Heart right ventricle (tissue), 16 donors: ENCODE results near the gene PKIB. TPM values are rescaled to one million over a fixed set of nuclear protein-coding genes. Genes with fewer than 3 reads are reported as not detected.

Experiments
- ATAC-seq, 8 donors: fragments of 200-7000 bp; cut with Tn5 transposase; one replicate each; pipeline ENCODE4 v1.9.1; 2020; ENCODE audit warnings: mild to moderate bottlenecking in 8 of 8, moderate library complexity in 8 of 8, moderate number of reproducible peaks in 1 of 8
- DNase-seq, 2 donors: peaks; one replicate each; pipeline ENCODE4 v3.0.0-alpha.2; 2020
- H3K27ac ChIP-seq, 10 donors: fragments of 200-600 bp; sonication (generic) in 2 of 10; one replicate each; pipeline versions ENCODE4 v1.5.0 to v1.8.0; 2020 to 2022; ENCODE audit warnings: mild to moderate bottlenecking in 3 of 10
- H3K27me3 ChIP-seq, 7 donors: fragments of 200-600 bp; one replicate each; pipeline ENCODE4 v1.8.0; 2021 to 2022; ENCODE audit warnings: mild to moderate bottlenecking in 2 of 7
- H3K36me3 ChIP-seq, 9 donors: fragments of 200-600 bp; sonication (generic) in 1 of 9; one replicate each; pipeline versions ENCODE4 v1.5.0 to v1.8.0; 2020 to 2022; ENCODE audit warnings: mild to moderate bottlenecking in 2 of 9
- H3K4me1 ChIP-seq, 9 donors: fragments of 200-600 bp; sonication (generic) in 1 of 9; one replicate each; pipeline versions ENCODE4 v1.5.0 to v1.8.0; 2020 to 2022; ENCODE audit warnings: mild to moderate bottlenecking in 4 of 9
- H3K4me3 ChIP-seq, 10 donors: fragments of 200-600 bp; sonication (generic) in 2 of 10; one replicate each; pipeline versions ENCODE4 v1.5.0 to v1.8.0; 2020 to 2022; ENCODE audit warnings: mild to moderate bottlenecking in 7 of 10, moderate library complexity in 2 of 10
- H3K9me3 ChIP-seq, 11 donors: fragments of 200-600 bp in 10 of 11; sonication (generic) in 2 of 11; one replicate each; pipeline versions ENCODE4 v1.5.0 to v1.8.0; 2013 to 2022; ENCODE audit warnings: mild to moderate bottlenecking in 2 of 11, control low read depth in 1 of 11, moderate library complexity in 1 of 11
- WGBS, 2 donors: extraction: QIAGEN DNeasy Blood & Tissue Kit; methylation state at CpG; one replicate each; pipeline ENCODE4 v1.1.7; 2013; ENCODE audit warnings: inconsistent platforms in 1 of 2; 5-methylcytosine and 5-hydroxymethylcytosine counted together
- intact Hi-C, 10 donors: fragments of 100-400 bp; cut with DNase I; formaldehyde crosslinking; loops; one replicate each; pipeline versions ENCODE4 v1.11.1 to v1.14.2; 2022
- polyA plus RNA-seq, 2 donors: library from polyadenylated mRNA; stranded (reverse); fragments of 200-250 nt; gene quantifications; one replicate each; pipeline ENCODE4 v1.2.3, GENCODE V29; 2013
- total RNA-seq, 10 donors: library from RNA; stranded (reverse); fragmentation: NEBNext Ultra II Directional in 3 of 10; extraction: Animal tissue kit (Norgen Biotek cat#: 25700) in 3 of 10; gene quantifications; one replicate each; pipeline versions ENCODE4 v1.2.1 to v1.2.4, GENCODE V29; 2021 to 2023
- TF ChIP-seq, protein P1 (sequence below), 9 donors: fragments of 200-600 bp; sonication (generic) in 2 of 9; IDR thresholded peaks; one replicate each; pipeline versions ENCODE4 v1.5.0 to v1.8.0; 2021 to 2022; ENCODE audit warnings: antibody characterized with exemption in 9 of 9, mild to moderate bottlenecking in 5 of 9, moderate library complexity in 1 of 9
- donor health status: Arrhythmogenic right ventricular cardiomyopathy.
- donor health status: ischemic (EF 13 %, LVEDD 7.1; RV severe dilation, severe dysfunction).
- donor health status: healthy with polysubstance abuse.
- donor health status: DM: no; HTN: yes; CAD: no.
- donor health status: DM: no; HTN: no; CAD: no.
- donor health status: ischemic (EF 25% LVEDD 6.9; RV normal size, moderate dysfunction).
- donor health status: ischemic (EF 25% LVEDD 5.7; RV mildly dilated, moderate dysfunction).
- donor health status: healthy.
- donor health status: DM: yes; HTN: yes; CAD: no.
- donor health status: Ischemic cardiomyopathy.
- donor health status: ischemic (EF 35%, LVEDD 5.7; RV mildly dilated, moderate dysfunction).
- donor health status: nonischemic (EF 11% LVEDD 7.7; RV severe dilation, severe dysfunction).
- donor health status: DM: yes; HTN: yes; CAD: no.
- donor health status: PGD.
- donor health status: ischemic (EF 29% LVEDD 5.4; RV normal size, mild dysfunction).
- donor health status: nonischemic (EF 23%, LVEDD 6.1; RV moderate dilation, normal function).

The PKIB gene
- total and polyA plus RNA-seq, 12 donors: 0.26 to 0.96 (median 0.38) TPM; not detected in 4

- H3K27ac ChIP-seq: no peak overlapping the region
- no peaks in the 10 kb centered on the region for H3K36me3 ChIP-seq
- no peaks in the 10 kb centered on the region for H3K4me1 ChIP-seq
- H3K4me3 ChIP-seq: no peak overlapping the region
- TF ChIP-seq, protein P1, sequence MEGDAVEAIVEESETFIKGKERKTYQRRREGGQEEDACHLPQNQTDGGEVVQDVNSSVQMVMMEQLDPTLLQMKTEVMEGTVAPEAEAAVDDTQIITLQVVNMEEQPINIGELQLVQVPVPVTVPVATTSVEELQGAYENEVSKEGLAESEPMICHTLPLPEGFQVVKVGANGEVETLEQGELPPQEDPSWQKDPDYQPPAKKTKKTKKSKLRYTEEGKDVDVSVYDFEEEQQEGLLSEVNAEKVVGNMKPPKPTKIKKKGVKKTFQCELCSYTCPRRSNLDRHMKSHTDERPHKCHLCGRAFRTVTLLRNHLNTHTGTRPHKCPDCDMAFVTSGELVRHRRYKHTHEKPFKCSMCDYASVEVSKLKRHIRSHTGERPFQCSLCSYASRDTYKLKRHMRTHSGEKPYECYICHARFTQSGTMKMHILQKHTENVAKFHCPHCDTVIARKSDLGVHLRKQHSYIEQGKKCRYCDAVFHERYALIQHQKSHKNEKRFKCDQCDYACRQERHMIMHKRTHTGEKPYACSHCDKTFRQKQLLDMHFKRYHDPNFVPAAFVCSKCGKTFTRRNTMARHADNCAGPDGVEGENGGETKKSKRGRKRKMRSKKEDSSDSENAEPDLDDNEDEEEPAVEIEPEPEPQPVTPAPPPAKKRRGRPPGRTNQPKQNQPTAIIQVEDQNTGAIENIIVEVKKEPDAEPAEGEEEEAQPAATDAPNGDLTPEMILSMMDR (IDR thresholded peaks at IDR 0.05): no peak
- no peaks in the 10 kb centered on the region for H3K27me3 ChIP-seq
- intact Hi-C loops: no loop called here
- ATAC-seq (no peak), DNase-seq (no peak)
- H3K9me3 ChIP-seq: peaks cover 0 to 4% (median 0%) of the 10 kb centered on the region in 11 donors
- WGBS, 2 donors: 45 to 52% methylated on average over 1 of the region's 1 CpG
Observed at GRCh38 chr6:122683989-122684651, 73.9 kb downstream of the PKIB start.

DNA sequence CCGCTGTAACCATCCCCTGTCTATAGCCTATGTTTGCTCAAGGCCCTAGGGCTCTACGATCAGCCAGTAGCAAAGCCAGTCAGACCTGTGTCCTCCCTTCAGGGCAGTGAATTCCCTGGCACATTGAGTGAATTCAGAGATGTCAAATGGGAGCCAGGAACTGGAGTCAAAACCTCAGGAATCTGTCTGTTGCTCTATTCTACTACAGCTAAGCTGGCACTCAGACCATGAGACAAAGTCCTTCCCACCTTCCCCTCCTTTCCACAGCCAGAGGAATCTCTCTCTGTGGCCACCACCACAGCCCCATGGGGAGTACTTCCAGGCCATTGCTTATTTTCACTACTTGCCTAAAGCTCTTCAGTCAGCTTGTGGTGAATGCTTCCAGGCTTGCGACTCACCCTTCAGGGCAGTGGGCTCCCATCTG lies 82.0 kb downstream of the PKIB start:
- no peak for ATAC-seq
- no peaks in the 10 kb centered on the region for H3K27me3 ChIP-seq
- WGBS, 2 donors: 75 to 76% methylated on average over 3 of the region's 3 CpGs

DNA sequence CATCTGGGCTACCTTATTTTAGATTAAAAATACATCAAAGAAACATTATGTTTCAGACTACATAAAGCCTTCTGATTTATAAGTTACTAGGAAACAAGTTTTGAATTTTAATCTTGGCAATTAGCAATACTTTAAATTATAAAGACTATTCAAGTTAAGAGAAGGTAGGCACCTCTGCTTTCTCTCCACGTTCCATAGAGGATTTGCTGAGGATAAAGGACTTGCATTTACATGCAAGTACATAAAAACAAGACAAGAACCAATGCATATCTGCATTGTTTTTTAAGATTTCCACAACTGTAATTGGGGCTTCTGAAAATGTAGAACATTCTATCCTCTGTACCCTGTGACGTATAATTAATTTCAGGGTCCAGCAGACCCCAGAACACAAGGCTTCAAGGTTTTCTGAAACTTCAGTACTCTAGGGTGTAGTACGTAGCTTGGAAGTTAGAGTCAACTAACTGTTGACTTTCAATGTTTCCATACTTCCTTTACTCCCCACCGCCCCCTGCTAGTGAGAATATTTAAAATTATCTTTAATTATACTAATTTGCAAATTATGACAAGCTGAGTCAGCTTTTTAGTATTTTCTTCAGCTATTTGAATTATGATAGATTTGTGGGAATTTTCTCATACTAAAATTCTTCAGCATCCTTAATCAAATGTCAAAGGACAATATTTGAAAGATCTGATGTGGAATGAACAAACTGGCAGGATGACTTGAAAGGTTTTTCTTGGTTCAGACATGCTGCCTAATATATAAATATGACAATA lies 82.8 kb downstream of the PKIB start:
- H3K4me1 ChIP-seq: no peaks in the 10 kb centered on the region
- intact Hi-C loops: no loop called here
- no peaks in the 10 kb centered on the region for H3K9me3 ChIP-seq
- ATAC-seq (no peak), DNase-seq (no peak)
- H3K36me3 ChIP-seq: no peaks in the 10 kb centered on the region
- TF ChIP-seq, protein P1 (IDR thresholded peaks at IDR 0.05): no peak
- H3K27ac ChIP-seq: no peak overlapping the region
- no peaks in the 10 kb centered on the region for H3K27me3 ChIP-seq
- 60 to 70% methylated on average over 4 of the region's 4 CpGs for WGBS, 2 donors
- no peak overlapping the region for H3K4me3 ChIP-seq

More for the DNA sequence above, 82.0 kb downstream of the PKIB start:
- H3K36me3 ChIP-seq: no peaks in the 10 kb centered on the region
- intact Hi-C loops: no loop called here
- DNase-seq: no peak
- H3K9me3 ChIP-seq: peaks cover 0 to 2% (median 0%) of the 10 kb centered on the region in 11 donors
- TF ChIP-seq, protein P1 (IDR thresholded peaks at IDR 0.05): no peak
- H3K4me1 ChIP-seq: no peaks in the 10 kb centered on the region
- H3K4me3 ChIP-seq: no peak overlapping the region
- no peak overlapping the region for H3K27ac ChIP-seq

DNA sequence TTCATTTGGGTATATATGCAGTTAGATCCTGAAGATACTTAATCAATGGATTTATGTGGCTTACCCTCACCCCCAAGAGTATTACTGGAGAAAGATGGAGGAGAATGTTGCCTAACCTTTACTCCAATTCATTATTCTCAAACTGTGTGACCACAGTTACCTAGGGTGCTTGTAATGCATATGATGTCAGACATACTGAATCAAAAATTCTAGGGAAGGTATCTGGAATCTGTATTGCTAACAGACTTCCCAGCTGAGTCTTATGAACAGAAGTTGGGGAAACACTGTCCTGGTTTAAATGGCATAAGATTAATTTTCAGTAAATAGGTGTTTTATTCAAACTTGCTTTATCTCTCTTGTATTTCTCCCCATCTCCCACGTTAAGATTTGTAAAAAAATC lies 83.9 kb downstream of the PKIB start:
- ATAC-seq (no peak), DNase-seq (no peak)
- Histone ChIP-seq H3K36me3 (no peaks in the 10 kb centered on the region), H3K4me1 (no peaks in the 10 kb centered on the region), H3K4me3 (no peak overlapping the region), H3K27ac (no peak overlapping the region), H3K9me3 (no peaks in the 10 kb centered on the region), H3K27me3 (no peaks in the 10 kb centered on the region)
- TF ChIP-seq, protein P1 (IDR thresholded peaks at IDR 0.05): no peak
- intact Hi-C loops: no loop called here
- WGBS, 2 donors: 55 to 61% methylated on average over 1 of the region's 1 CpG
